Chondrocyte (in vitro differentiated cells): ENCODE measurements around the gene GUCY2C. TPM values are rescaled to one million over a fixed set of nuclear protein-coding genes. Genes with fewer than 3 reads are reported as not detected.
"Not testable (repeated sequence)": the region's sequence is repeated elsewhere in the genome, so short reads cannot be mapped to it uniquely, and the experiment has no call there.

ENCODE experiments used
- DNase-seq: peaks from one replicate; pipeline ENCODE4 v3.0.0; 2021; ENCODE audit warnings: mixed read lengths, low spot score
- H3K27ac Mint-ChIP-seq: one replicate; pipeline ENCODE4 v1.8.0; 2021; ENCODE audit warnings: mild to moderate bottlenecking, moderate library complexity, mixed read lengths; ENCODE audit not compliant: unreplicated experiment
- H3K27me3 Mint-ChIP-seq: 2 replicates; pipeline ENCODE4 v1.8.0; 2021; ENCODE audit warnings: low read depth, mixed read lengths
- H3K36me3 Mint-ChIP-seq: 2 replicates; pipeline ENCODE4 v1.8.0; 2021; ENCODE audit warnings: low read depth, mixed read lengths
- H3K4me1 Mint-ChIP-seq: 2 replicates; pipeline ENCODE4 v1.8.0; 2021; ENCODE audit warnings: low read depth, mild to moderate bottlenecking, mixed read lengths
- H3K4me3 Mint-ChIP-seq: one replicate; pipeline ENCODE4 v1.8.0; 2021; ENCODE audit warnings: mild to moderate bottlenecking, moderate library complexity, mixed read lengths; ENCODE audit not compliant: unreplicated experiment
- H3K9me3 Mint-ChIP-seq: 2 replicates; pipeline ENCODE4 v1.8.0; 2021; ENCODE audit warnings: low read depth, mixed read lengths
- long read RNA-seq: library from polyadenylated mRNA; stranded (forward); transcript quantifications from one replicate; pipeline ENCODE4 v2.0.0, GENCODE V29; 2021
- total RNA-seq: library from RNA; stranded (reverse); gene quantifications from 3 replicates; pipeline ENCODE4 v1.2.1, GENCODE V29; 2021
- TF ChIP-seq, protein P1 (sequence below): fragments of 200-600 bp; sonication (generic); IDR thresholded peaks from 2 replicates; pipeline ENCODE4 v1.5.0; 2021; ENCODE audit warnings: antibody characterized with exemption, mild to moderate bottlenecking, moderate library complexity

GUCY2C gene
- total RNA-seq: not detected in 3 replicates
- long read RNA-seq: 0 reads

- no peak within 1 kb of the TSS for H3K27ac Mint-ChIP-seq
- no peaks in the 10 kb centered on the region for H3K4me1 Mint-ChIP-seq
- no peaks in the 10 kb centered on the region for H3K36me3 Mint-ChIP-seq
- H3K9me3 Mint-ChIP-seq: peaks cover 2% of the 10 kb centered on the region
- H3K4me3 Mint-ChIP-seq: no peak within 1 kb of the TSS
- TF ChIP-seq, protein P1, sequence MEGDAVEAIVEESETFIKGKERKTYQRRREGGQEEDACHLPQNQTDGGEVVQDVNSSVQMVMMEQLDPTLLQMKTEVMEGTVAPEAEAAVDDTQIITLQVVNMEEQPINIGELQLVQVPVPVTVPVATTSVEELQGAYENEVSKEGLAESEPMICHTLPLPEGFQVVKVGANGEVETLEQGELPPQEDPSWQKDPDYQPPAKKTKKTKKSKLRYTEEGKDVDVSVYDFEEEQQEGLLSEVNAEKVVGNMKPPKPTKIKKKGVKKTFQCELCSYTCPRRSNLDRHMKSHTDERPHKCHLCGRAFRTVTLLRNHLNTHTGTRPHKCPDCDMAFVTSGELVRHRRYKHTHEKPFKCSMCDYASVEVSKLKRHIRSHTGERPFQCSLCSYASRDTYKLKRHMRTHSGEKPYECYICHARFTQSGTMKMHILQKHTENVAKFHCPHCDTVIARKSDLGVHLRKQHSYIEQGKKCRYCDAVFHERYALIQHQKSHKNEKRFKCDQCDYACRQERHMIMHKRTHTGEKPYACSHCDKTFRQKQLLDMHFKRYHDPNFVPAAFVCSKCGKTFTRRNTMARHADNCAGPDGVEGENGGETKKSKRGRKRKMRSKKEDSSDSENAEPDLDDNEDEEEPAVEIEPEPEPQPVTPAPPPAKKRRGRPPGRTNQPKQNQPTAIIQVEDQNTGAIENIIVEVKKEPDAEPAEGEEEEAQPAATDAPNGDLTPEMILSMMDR: no peak
- H3K27me3 Mint-ChIP-seq: no peaks in the 10 kb centered on the region
- no peak for DNase-seq
Measured at GRCh38 chr12:14696265-14696741, at the start of gene GUCY2C. Gene GUCY2C (minus strand): TSS chr12:14696599. CDS start chr12:14696448, 151 bp downstream.

- Mint-ChIP-seq H3K4me1 (no peaks in the 10 kb centered on the region), H3K9me3 (peaks cover 10% of the 10 kb centered on the region)
Measured at GRCh38 chr12:14743061-14743460, 46.7 kb upstream of the GUCY2C start.

DNA sequence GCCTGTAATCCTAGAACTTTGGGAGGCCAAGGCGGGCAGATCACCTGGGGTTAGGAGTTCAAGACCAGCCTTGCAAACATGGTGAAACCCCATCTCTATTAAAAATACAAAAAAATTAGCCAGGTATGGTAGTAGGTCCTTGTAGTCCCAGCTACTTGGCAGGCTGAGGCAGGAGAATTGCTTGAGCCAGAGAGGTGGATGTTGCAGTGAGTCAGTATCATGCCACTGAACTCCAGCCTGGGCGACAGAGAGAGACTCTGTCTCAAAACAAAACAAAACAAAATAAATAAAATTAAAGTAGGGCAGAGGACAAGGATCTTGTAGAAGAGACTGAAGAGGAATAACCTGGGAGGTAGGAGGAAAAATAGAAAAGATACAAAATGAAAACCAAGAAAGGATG, 45.5 kb upstream of the GUCY2C start:
- Mint-ChIP-seq H3K36me3 (peaks cover 7% of the 10 kb centered on the region), H3K9me3 (peaks cover 10% of the 10 kb centered on the region), H3K27ac (no peak overlapping the region), H3K4me1 (no peaks in the 10 kb centered on the region), H3K27me3 (no peaks in the 10 kb centered on the region), H3K4me3 (no peak overlapping the region)
- no peak for DNase-seq
- TF ChIP-seq, protein P1: no peak

More at GRCh38 chr12:14743061-14743460, 46.7 kb upstream of the GUCY2C start:
- H3K27ac Mint-ChIP-seq: no peak overlapping the region
- peaks cover 7% of the 10 kb centered on the region for H3K36me3 Mint-ChIP-seq
- H3K27me3 Mint-ChIP-seq: no peaks in the 10 kb centered on the region
- TF ChIP-seq, protein P1: no peak
- no peak for DNase-seq
- no peak overlapping the region for H3K4me3 Mint-ChIP-seq

- Mint-ChIP-seq H3K27me3 (no peaks in the 10 kb centered on the region), H3K9me3 (peaks cover 10% of the 10 kb centered on the region), H3K4me1 (no peaks in the 10 kb centered on the region), H3K27ac (no peak overlapping the region), H3K36me3 (peaks cover 4% of the 10 kb centered on the region), H3K4me3 (no peak overlapping the region)
- no peak for DNase-seq
- TF ChIP-seq, protein P1: no peak
Measured at GRCh38 chr12:14741153-14741552, 44.8 kb upstream of the GUCY2C start.

DNA sequence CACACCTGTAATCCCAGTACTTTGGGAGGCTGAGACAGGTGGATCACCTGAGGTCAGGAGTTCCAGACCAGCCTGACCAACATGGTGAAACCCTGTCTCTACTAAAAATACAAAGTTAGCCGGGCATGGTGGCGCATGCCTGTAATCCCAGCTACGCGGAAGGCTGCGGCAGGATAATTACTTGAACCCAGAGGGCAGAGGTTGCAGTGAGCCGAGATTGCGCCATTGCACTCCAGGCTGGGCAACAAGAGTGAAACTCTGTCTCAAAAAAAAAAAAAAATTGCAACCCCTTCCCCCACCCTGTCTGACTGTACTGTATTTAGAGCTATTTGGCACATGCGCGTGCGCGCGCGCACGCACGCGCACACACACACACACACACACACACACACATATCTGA, 40.0 kb upstream of the GUCY2C start:
- not testable (repeated sequence) for DNase-seq, H3K27ac Mint-ChIP-seq, H3K4me1 Mint-ChIP-seq

GRCh38 chr12:14731821-14732220, 35.4 kb upstream of the GUCY2C start:
- TF ChIP-seq, protein P1: no peak
- H3K27ac Mint-ChIP-seq: no peak overlapping the region
- peaks cover 20% of the 10 kb centered on the region for H3K9me3 Mint-ChIP-seq
- H3K36me3 Mint-ChIP-seq: peaks cover 6% of the 10 kb centered on the region
- DNase-seq: no peak
- peaks cover 3% of the 10 kb centered on the region for H3K27me3 Mint-ChIP-seq
- no peaks in the 10 kb centered on the region for H3K4me1 Mint-ChIP-seq
- H3K4me3 Mint-ChIP-seq: no peak overlapping the region

More for the DNA sequence above, 40.0 kb upstream of the GUCY2C start:
- not testable (repeated sequence) for H3K9me3 Mint-ChIP-seq, H3K36me3 Mint-ChIP-seq, H3K4me3 Mint-ChIP-seq, H3K27me3 Mint-ChIP-seq
